CD4-positive, alpha-beta T cell treated with Interleukin-15 for 1 hour (primary cell): Measurements from ENCODE around the gene ARNT2.
"Not testable (repeated sequence)": the region's sequence is repeated elsewhere in the genome, so short reads cannot be mapped to it uniquely, and the experiment has no call there.

ENCODE experiments used
- DNase-seq: peaks from one replicate; pipeline ENCODE4 v3.0.0-alpha.2; 2020

ARNT2 gene

GRCh38 chr15:80633221-80633620 lies 229.0 kb downstream of the ARNT2 start:
- no peak for DNase-seq

GRCh38 chr15:80635953-80636352 lies 231.8 kb downstream of the ARNT2 start:
- DNase-seq, result no peak

GRCh38 chr15:80636675-80637074 lies 232.5 kb downstream of the ARNT2 start:
- no peak for DNase-seq

GRCh38 chr15:80637747-80638146 lies 233.6 kb downstream of the ARNT2 start:
- DNase-seq, result no peak

GRCh38 chr15:80638553-80639167 lies 234.5 kb downstream of the ARNT2 start:
- no peak for DNase-seq

GRCh38 chr15:80639168-80639555 lies 235.0 kb downstream of the ARNT2 start:
- no peak for DNase-seq

GRCh38 chr15:80640531-80641121 lies 236.4 kb downstream of the ARNT2 start:
- DNase-seq, result no peak

GRCh38 chr15:80641384-80641783 lies 237.2 kb downstream of the ARNT2 start:
- no peak for DNase-seq

GRCh38 chr15:80643431-80643951 lies 239.3 kb downstream of the ARNT2 start:
- no peak for DNase-seq

- DNase-seq, result no peak
Measured at GRCh38 chr15:80645494-80646065, 241.4 kb downstream of the ARNT2 start.

GRCh38 chr15:80647424-80647823 lies 243.2 kb downstream of the ARNT2 start:
- DNase-seq, result not testable (repeated sequence)
